Upper lobe of left lung (tissue), 6 donors: ENCODE measurements around the gene SUCO. TPM values are rescaled to one million over a fixed set of nuclear protein-coding genes. Genes with fewer than 3 reads are reported as not detected.

Experiments
- ATAC-seq, 2 donors: fragments of 200-7000 bp; cut with Tn5 transposase; one replicate each; pipeline ENCODE4 v1.9.1; 2022; ENCODE audit warnings: mild to moderate bottlenecking in 2 of 2, moderate library complexity in 2 of 2; ENCODE audit not compliant: low FRiP score in 2 of 2
- DNase-seq, 2 donors: peaks; one replicate each; pipeline ENCODE4 v3.0.0-alpha.2; 2019 to 2020
- H3K27ac ChIP-seq, 4 donors: fragments of 200-600 bp; sonication (generic); one replicate each; pipeline ENCODE4 v1.5.1; 2016 to 2019
- H3K27me3 ChIP-seq, 4 donors: fragments of 200-600 bp; sonication (generic); one replicate each; pipeline ENCODE4 v1.5.1; 2017 to 2019
- H3K36me3 ChIP-seq, 4 donors: fragments of 200-600 bp; sonication (generic); one replicate each; pipeline ENCODE4 v1.5.1; 2016 to 2019
- H3K4me1 ChIP-seq, 4 donors: fragments of 200-600 bp; sonication (generic); one replicate each; pipeline ENCODE4 v1.5.1; 2018 to 2019
- H3K4me3 ChIP-seq, 4 donors: fragments of 200-600 bp; sonication (generic); one replicate each; pipeline ENCODE4 v1.5.1; 2017 to 2019; ENCODE audit warnings: mild to moderate bottlenecking in 2 of 4, moderate library complexity in 1 of 4
- H3K9me3 ChIP-seq, 4 donors: fragments of 200-600 bp; sonication (generic); one replicate each; pipeline ENCODE4 v1.5.1; 2018 to 2019
- CTCF ChIP-seq, 6 experiments: fragments of 450-650 bp in 4 of 6; fragments of 200-600 bp in 2 of 6; sonication (generic) in 2 of 6; IDR thresholded peaks; one replicate each; pipeline ENCODE4 v1.5.1; 2016 to 2019; ENCODE audit warnings: antibody characterized with exemption in 6 of 6
- EP300 ChIP-seq, 4 donors: sonication (generic); formaldehyde crosslinking; IDR thresholded peaks; one replicate each; pipeline ENCODE4 v1.5.1; 2017; ENCODE audit warnings: antibody characterized with exemption in 4 of 4, control low read depth in 2 of 4
- POLR2A ChIP-seq, 4 donors: fragments of 450-650 bp; IDR thresholded peaks; one replicate each; pipeline ENCODE4 v1.5.1; 2016 to 2017; ENCODE audit warnings: antibody characterized with exemption in 4 of 4, mild to moderate bottlenecking in 2 of 4
- POLR2AphosphoS5 ChIP-seq, 2 donors: sonication (generic); formaldehyde crosslinking; IDR thresholded peaks; one replicate each; pipeline ENCODE4 v1.5.1; 2017; ENCODE audit warnings: antibody characterized with exemption in 2 of 2
- WGBS, 2 donors: methylation state at CpG; one replicate each; pipeline ENCODE4 v1.1.5; 2017 to 2018; 5-methylcytosine and 5-hydroxymethylcytosine counted together
- total RNA-seq, 6 donors: library from RNA; depleted of rRNA in 4 of 6; stranded (reverse); fragments of >200 nt in 4 of 6; gene quantifications; one replicate each; pipeline versions ENCODE4 v1.1.0 to v1.2.1, GENCODE V29; 2016 to 2021
- donor health status: DM: no; HTN: no; CAD: no; lungs with moderate emphysema.
- donor health status: DM: no; HTN: yes; CAD: no; lungs with severe emphysema.

SUCO gene
- 10 to 100 TPM; 14.4 to 59.2 (median 29.5) TPM for total RNA-seq

- peak within 1 kb of the TSS; percentile 98 to 99 (median 99) for H3K27ac ChIP-seq
- TF ChIP-seq POLR2AphosphoS5 (IDR thresholded peaks at IDR 0.05): peak; percentile 76 to 96
- peak in 2 of 6 experiments; percentile 40 to 49 for TF ChIP-seq CTCF (IDR thresholded peaks at IDR 0.05)
- TF ChIP-seq EP300 (IDR thresholded peaks at IDR 0.05): peak in 1 of 4 donors; percentile 32
- peak; percentile 55 to 99 (median 98) for TF ChIP-seq POLR2A (IDR thresholded peaks at IDR 0.05)
- H3K27me3 ChIP-seq: no peaks in the 10 kb centered on the region
- peaks cover 18 to 38% (median 31%) of the 10 kb centered on the region in 4 donors for H3K4me1 ChIP-seq
- no peaks in the 10 kb centered on the region for H3K36me3 ChIP-seq
- H3K4me3 ChIP-seq: peak within 1 kb of the TSS; percentile 74 to 97 (median 92)
- 0% methylated on average over 10 to 54 of the region's 74 CpGs for WGBS, 2 donors
- peak; percentile 100 for DNase-seq
- peak; percentile 98 to 100 for ATAC-seq
- H3K9me3 ChIP-seq: no peaks in the 10 kb centered on the region
These were observed at the start of gene SUCO for GRCh38 chr1:172532700-172533512. SUCO (plus strand) TSS chr1:172533150; CDS start chr1:172533436, 286 bp downstream.

GRCh38 chr1:172483448-172483847, 49.5 kb upstream of the SUCO start:
- no peak for DNase-seq
- no peaks in the 10 kb centered on the region for H3K36me3 ChIP-seq
- no peaks in the 10 kb centered on the region for H3K27me3 ChIP-seq
- peaks cover 0 to 4% (median 0%) of the 10 kb centered on the region in 4 donors for H3K4me1 ChIP-seq
- no peak overlapping the region for H3K27ac ChIP-seq
- TF ChIP-seq POLR2AphosphoS5 (IDR thresholded peaks at IDR 0.05) (no peak), CTCF (IDR thresholded peaks at IDR 0.05) (no peak), POLR2A (IDR thresholded peaks at IDR 0.05) (no peak), EP300 (IDR thresholded peaks at IDR 0.05) (no peak)
- no peak overlapping the region for H3K4me3 ChIP-seq
- no peaks in the 10 kb centered on the region for H3K9me3 ChIP-seq
- no peak for ATAC-seq

GRCh38 chr1:172484252-172484651, 48.7 kb upstream of the SUCO start:
- no peak for TF ChIP-seq EP300 (IDR thresholded peaks at IDR 0.05)
- Histone ChIP-seq H3K9me3 (no peaks in the 10 kb centered on the region), H3K27ac (no peak overlapping the region), H3K4me3 (no peak overlapping the region), H3K27me3 (no peaks in the 10 kb centered on the region), H3K36me3 (no peaks in the 10 kb centered on the region), H3K4me1 (peaks cover 0 to 4% (median 0%) of the 10 kb centered on the region in 4 donors)
- ATAC-seq: no peak
- no peak for DNase-seq

GRCh38 chr1:172485626-172486025, 47.3 kb upstream of the SUCO start:
- DNase-seq: no peak
- Histone ChIP-seq H3K4me3 (no peak overlapping the region), H3K27ac (no peak overlapping the region), H3K36me3 (no peaks in the 10 kb centered on the region), H3K27me3 (no peaks in the 10 kb centered on the region), H3K9me3 (no peaks in the 10 kb centered on the region), H3K4me1 (peaks cover 0 to 4% (median 0%) of the 10 kb centered on the region in 4 donors)
- ATAC-seq: no peak
- TF ChIP-seq EP300 (IDR thresholded peaks at IDR 0.05) (no peak), CTCF (IDR thresholded peaks at IDR 0.05) (no peak)
- 70 to 72% methylated on average over 5 of the region's 5 CpGs for WGBS, 2 donors

- Histone ChIP-seq H3K27me3 (no peaks in the 10 kb centered on the region), H3K27ac (no peak overlapping the region), H3K4me3 (no peak overlapping the region), H3K4me1 (peaks cover 0 to 4% (median 0%) of the 10 kb centered on the region in 4 donors), H3K36me3 (no peaks in the 10 kb centered on the region), H3K9me3 (no peaks in the 10 kb centered on the region)
- ATAC-seq (no peak), DNase-seq (no peak)
- TF ChIP-seq CTCF (IDR thresholded peaks at IDR 0.05): no peak
- no peak for TF ChIP-seq POLR2AphosphoS5 (IDR thresholded peaks at IDR 0.05)
- no peak for TF ChIP-seq EP300 (IDR thresholded peaks at IDR 0.05)
- TF ChIP-seq POLR2A (IDR thresholded peaks at IDR 0.05): no peak
- 59 to 65% methylated on average over 3 of the region's 3 CpGs for WGBS, 2 donors
These were observed 46.0 kb upstream of the SUCO start for GRCh38 chr1:172486805-172487454.
